Rectal smooth muscle tissue (tissue), 1 donor: ENCODE results near the gene STK32C.

Source experiments
- H3K27ac ChIP-seq: one replicate; pipeline ENCODE4 v1.7.0; 2013; ENCODE audit warnings: low read depth, low read length, inconsistent platforms
- H3K27me3 ChIP-seq: one replicate; pipeline ENCODE4 v1.7.0; 2013; ENCODE audit warnings: low read length; ENCODE audit not compliant: control insufficient read depth, insufficient read depth
- H3K36me3 ChIP-seq: one replicate; pipeline ENCODE4 v1.7.0; 2013; ENCODE audit warnings: low read length; ENCODE audit not compliant: control insufficient read depth, insufficient read depth
- H3K4me1 ChIP-seq: one replicate; pipeline ENCODE4 v1.7.0; 2013; ENCODE audit warnings: low read length; ENCODE audit not compliant: control insufficient read depth, insufficient read depth
- H3K4me3 ChIP-seq: one replicate; pipeline ENCODE4 v1.7.0; 2013; ENCODE audit warnings: low read length
- H3K9ac ChIP-seq: one replicate; pipeline ENCODE4 v1.7.0; 2013; ENCODE audit warnings: low read length

Gene STK32C

GRCh38 chr10:132292287-132293200, 15.2 kb downstream of the STK32C start:
- Histone ChIP-seq H3K4me3 (no peak overlapping the region), H3K4me1 (peaks cover 8% of the 10 kb centered on the region), H3K9ac (no peak overlapping the region), H3K36me3 (no peaks in the 10 kb centered on the region), H3K27me3 (no peaks in the 10 kb centered on the region), H3K27ac (peak overlapping the region; percentile 78)

- no peaks in the 10 kb centered on the region for H3K36me3 ChIP-seq
- no peak overlapping the region for H3K4me3 ChIP-seq
- H3K27ac ChIP-seq: no peak overlapping the region
- H3K4me1 ChIP-seq: peaks cover 8% of the 10 kb centered on the region
- H3K27me3 ChIP-seq: no peaks in the 10 kb centered on the region
- H3K9ac ChIP-seq: no peak overlapping the region
Measured at GRCh38 chr10:132291826-132292225, 15.9 kb downstream of the STK32C start.

- no peaks in the 10 kb centered on the region for H3K36me3 ChIP-seq
- H3K4me1 ChIP-seq: peaks cover 8% of the 10 kb centered on the region
- H3K9ac ChIP-seq: no peak overlapping the region
- H3K4me3 ChIP-seq: no peak overlapping the region
- H3K27ac ChIP-seq: no peak overlapping the region
- H3K27me3 ChIP-seq: no peaks in the 10 kb centered on the region
Measured at GRCh38 chr10:132290631-132291030, 17.1 kb downstream of the STK32C start.

GRCh38 chr10:132289439-132289838, 18.3 kb downstream of the STK32C start:
- Histone ChIP-seq H3K27me3 (no peaks in the 10 kb centered on the region), H3K9ac (no peak overlapping the region), H3K4me1 (peaks cover 8% of the 10 kb centered on the region), H3K4me3 (no peak overlapping the region), H3K27ac (no peak overlapping the region), H3K36me3 (no peaks in the 10 kb centered on the region)

- Histone ChIP-seq H3K27ac (no peak overlapping the region), H3K9ac (no peak overlapping the region), H3K27me3 (peaks cover 9% of the 10 kb centered on the region), H3K36me3 (no peaks in the 10 kb centered on the region), H3K4me1 (no peaks in the 10 kb centered on the region), H3K4me3 (no peak overlapping the region)
Measured at GRCh38 chr10:132283604-132284382, 24.0 kb downstream of the STK32C start.

GRCh38 chr10:132282667-132283603, 24.8 kb downstream of the STK32C start:
- H3K9ac ChIP-seq: no peak overlapping the region

GRCh38 chr10:132281915-132282666, 25.7 kb downstream of the STK32C start:
- Histone ChIP-seq H3K4me1 (no peaks in the 10 kb centered on the region), H3K36me3 (no peaks in the 10 kb centered on the region), H3K4me3 (no peak overlapping the region), H3K27me3 (peaks cover 9% of the 10 kb centered on the region), H3K27ac (no peak overlapping the region), H3K9ac (no peak overlapping the region)

More at GRCh38 chr10:132282667-132283603, 24.8 kb downstream of the STK32C start:
- Histone ChIP-seq H3K36me3 (no peaks in the 10 kb centered on the region), H3K27me3 (peaks cover 9% of the 10 kb centered on the region), H3K27ac (no peak overlapping the region), H3K4me1 (no peaks in the 10 kb centered on the region), H3K4me3 (no peak overlapping the region)

- Histone ChIP-seq H3K4me3 (no peak overlapping the region), H3K9ac (no peak overlapping the region), H3K27me3 (peaks cover 9% of the 10 kb centered on the region), H3K4me1 (no peaks in the 10 kb centered on the region), H3K27ac (no peak overlapping the region), H3K36me3 (no peaks in the 10 kb centered on the region)
Measured at GRCh38 chr10:132280646-132281074, 27.1 kb downstream of the STK32C start.

- Histone ChIP-seq H3K9ac (no peak overlapping the region), H3K36me3 (no peaks in the 10 kb centered on the region), H3K4me1 (no peaks in the 10 kb centered on the region)
Measured at GRCh38 chr10:132279873-132280645, 27.7 kb downstream of the STK32C start.

GRCh38 chr10:132277311-132277741, 30.4 kb downstream of the STK32C start:
- no peak overlapping the region for H3K27ac ChIP-seq
- H3K27me3 ChIP-seq: no peaks in the 10 kb centered on the region
- no peak overlapping the region for H3K4me3 ChIP-seq
- peaks cover 5% of the 10 kb centered on the region for H3K4me1 ChIP-seq
- no peak overlapping the region for H3K9ac ChIP-seq
- no peaks in the 10 kb centered on the region for H3K36me3 ChIP-seq

More at GRCh38 chr10:132279873-132280645, 27.7 kb downstream of the STK32C start:
- Histone ChIP-seq H3K27ac (no peak overlapping the region), H3K27me3 (peaks cover 9% of the 10 kb centered on the region), H3K4me3 (no peak overlapping the region)

- H3K4me3 ChIP-seq: no peak overlapping the region
- H3K4me1 ChIP-seq: peaks cover 11% of the 10 kb centered on the region
- H3K27ac ChIP-seq: no peak overlapping the region
Measured at GRCh38 chr10:132276706-132277105, 31.0 kb downstream of the STK32C start.

More at GRCh38 chr10:132276706-132277105, 31.0 kb downstream of the STK32C start:
- H3K36me3 ChIP-seq: no peaks in the 10 kb centered on the region
- H3K27me3 ChIP-seq: no peaks in the 10 kb centered on the region
- no peak overlapping the region for H3K9ac ChIP-seq
